Common myeloid progenitor, CD34-positive (primary cell): ENCODE data around the gene CLRN2.
A peak's percentile ranks its signal among the peaks of the same experiment; 100 is the strongest.

ENCODE experiments used
- CTCF ChIA-PET: fragments of 350-600 bp; sonication (Branson Sonifier 250); formaldehyde crosslinking; loops from one replicate; lab custom pipeline; 2021; ENCODE audit warnings: antibody characterized with exemption; lab: Charles Lee
- POLR2A ChIA-PET: fragments of 350-600 bp; sonication (Branson Sonifier 250); formaldehyde crosslinking; loops from one replicate; lab custom pipeline; 2021; ENCODE audit warnings: antibody characterized with exemption; lab: Charles Lee
- DNase-seq, 3 donors: peaks; one replicate each; pipeline versions ENCODE4 v3.0.0 to v3.0.0-alpha.2; 2013
- H3K27ac ChIP-seq, 2 experiments: 1 replicate in 1 of 2; 2 replicates in 1 of 2; pipeline ENCODE4 v1.7.0; 2013; ENCODE audit warnings: inconsistent platforms in 2 of 2, low read length in 2 of 2, mild to moderate bottlenecking in 2 of 2, low read depth in 1 of 2, moderate library complexity in 1 of 2; ENCODE audit not compliant: severe bottlenecking in 2 of 2, insufficient read depth in 1 of 2, poor library complexity in 1 of 2
- H3K27me3 ChIP-seq, 5 experiments: replicated peaks in 2 of 5; 1 replicate in 3 of 5; 2 replicates in 2 of 5; pipeline versions ENCODE4 v1.6.1 to v1.7.0; 2013; ENCODE audit warnings: low read length in 4 of 5, mild to moderate bottlenecking in 2 of 5, moderate library complexity in 2 of 5, inconsistent platforms in 1 of 5; ENCODE audit not compliant: insufficient read depth in 5 of 5, control insufficient read depth in 4 of 5
- H3K36me3 ChIP-seq, 4 experiments: 1 replicate in 2 of 4; 2 replicates in 2 of 4; pipeline versions ENCODE4 v1.6.1 to v1.7.0; 2013; ENCODE audit warnings: low read length in 3 of 4, control low read depth in 1 of 4, mild to moderate bottlenecking in 1 of 4; ENCODE audit not compliant: control insufficient read depth in 4 of 4, insufficient read depth in 4 of 4
- H3K4me1 ChIP-seq, 4 experiments: 1 replicate in 3 of 4; 2 replicates in 1 of 4; pipeline versions ENCODE4 v1.6.1 to v1.7.1; 2013; ENCODE audit warnings: low read length in 3 of 4, mild to moderate bottlenecking in 3 of 4, control low read depth in 1 of 4, inconsistent platforms in 1 of 4, moderate library complexity in 1 of 4; ENCODE audit not compliant: control insufficient read depth in 4 of 4, insufficient read depth in 4 of 4; ENCODE audit errors: control extremely low read depth in 1 of 4
- H3K4me3 ChIP-seq, 7 experiments: 1 replicate in 4 of 7; 2 replicates in 3 of 7; pipeline versions ENCODE4 v1.5.1 to v1.7.0; 2013; ENCODE audit warnings: mild to moderate bottlenecking in 7 of 7, low read length in 6 of 7, moderate library complexity in 6 of 7, inconsistent platforms in 2 of 7, low read depth in 2 of 7, control low read depth in 1 of 7; ENCODE audit not compliant: insufficient read depth in 4 of 7, control insufficient read depth in 1 of 7; ENCODE audit errors: extremely low read depth in 1 of 7
- H3K9me3 ChIP-seq, 5 experiments: 1 replicate in 4 of 5; 2 replicates in 1 of 5; pipeline versions ENCODE4 v1.6.1 to v1.7.1; 2013; ENCODE audit warnings: low read length in 4 of 5, mild to moderate bottlenecking in 2 of 5, inconsistent platforms in 1 of 5, low read depth in 1 of 5, moderate library complexity in 1 of 5; ENCODE audit not compliant: control insufficient read depth in 4 of 5, insufficient read depth in 2 of 5; ENCODE audit errors: control extremely low read depth in 1 of 5
- WGBS: methylation state at CpG from one replicate; pipeline ENCODE4 v1.1.5; 2013; ENCODE audit not compliant: insufficient coverage; 5-methylcytosine and 5-hydroxymethylcytosine counted together

The CLRN2 gene

GRCh38 chr4:17480210-17480927 lies 34.6 kb upstream of the CLRN2 start:
- Histone ChIP-seq H3K4me3 (no peak overlapping the region), H3K4me1 (peaks cover 4 to 21% (median 11%) of the 10 kb centered on the region in 4 experiments), H3K27ac (no peak overlapping the region), H3K27me3 (no peaks in the 10 kb centered on the region), H3K36me3 (peaks cover 9 to 47% (median 21%) of the 10 kb centered on the region in 4 experiments), H3K9me3 (peaks cover 0 to 16% (median 5%) of the 10 kb centered on the region in 5 experiments)
- POLR2A ChIA-PET = no interaction called here
- WGBS = 82% methylated on average over 5 of the region's 7 CpGs
- CTCF ChIA-PET = no interaction called here
- DNase-seq = no peak

- no peak overlapping the region for H3K4me3 ChIP-seq
- 94% methylated on average over 2 of the region's 2 CpGs for WGBS
- H3K27me3 ChIP-seq = no peaks in the 10 kb centered on the region
- POLR2A ChIA-PET = no interaction called here
- no peak for DNase-seq
- H3K9me3 ChIP-seq = peaks cover 0 to 16% (median 5%) of the 10 kb centered on the region in 5 experiments
- H3K27ac ChIP-seq = no peak overlapping the region
- H3K4me1 ChIP-seq = peaks cover 4 to 21% (median 11%) of the 10 kb centered on the region in 4 experiments
- CTCF ChIA-PET = no interaction called here
- H3K36me3 ChIP-seq = peaks cover 9 to 49% (median 21%) of the 10 kb centered on the region in 4 experiments
These were observed 34.0 kb upstream of the CLRN2 start for GRCh38 chr4:17480955-17481354.

GRCh38 chr4:17482716-17483115 lies 32.2 kb upstream of the CLRN2 start:
- Histone ChIP-seq H3K9me3 (peaks cover 0 to 16% (median 5%) of the 10 kb centered on the region in 5 experiments), H3K27ac (no peak overlapping the region), H3K4me1 (peaks cover 0 to 6% (median under 1%) of the 10 kb centered on the region in 4 experiments), H3K36me3 (peaks cover 11 to 65% (median 30%) of the 10 kb centered on the region in 4 experiments), H3K27me3 (no peaks in the 10 kb centered on the region), H3K4me3 (no peak overlapping the region)
- DNase-seq = no peak
- ChIA-PET CTCF (no interaction called here), POLR2A (no interaction called here)
- WGBS = 100% methylated on average over 2 of the region's 2 CpGs

GRCh38 chr4:17489123-17489522 lies 25.8 kb upstream of the CLRN2 start:
- ChIA-PET CTCF (no interaction called here), POLR2A (no interaction called here)
- Histone ChIP-seq H3K36me3 (peaks cover 14 to 71% (median 53%) of the 10 kb centered on the region in 4 experiments), H3K4me1 (peaks cover 0 to 12% (median 5%) of the 10 kb centered on the region in 4 experiments), H3K27me3 (no peaks in the 10 kb centered on the region), H3K9me3 (no peaks in the 10 kb centered on the region), H3K4me3 (no peak overlapping the region), H3K27ac (peak overlapping the region in 1 of 2 experiments; percentile 43)
- no peak for DNase-seq
- 96% methylated on average over 3 of the region's 5 CpGs for WGBS

GRCh38 chr4:17489721-17490120 lies 25.2 kb upstream of the CLRN2 start:
- CTCF ChIA-PET = no interaction called here
- WGBS = 98% methylated on average over 6 of the region's 8 CpGs
- H3K9me3 ChIP-seq = no peaks in the 10 kb centered on the region
- no peak overlapping the region for H3K4me3 ChIP-seq
- peaks cover 14 to 74% (median 50%) of the 10 kb centered on the region in 4 experiments for H3K36me3 ChIP-seq
- DNase-seq = no peak
- POLR2A ChIA-PET = no interaction called here
- peak overlapping the region in 1 of 2 experiments; percentile 43 for H3K27ac ChIP-seq
- no peaks in the 10 kb centered on the region for H3K27me3 ChIP-seq
- H3K4me1 ChIP-seq = peaks cover 0 to 16% (median 7%) of the 10 kb centered on the region in 4 experiments

GRCh38 chr4:17490575-17491059 lies 24.3 kb upstream of the CLRN2 start:
- no peaks in the 10 kb centered on the region for H3K9me3 ChIP-seq
- H3K36me3 ChIP-seq = peaks cover 14 to 83% (median 51%) of the 10 kb centered on the region in 4 experiments
- H3K27ac ChIP-seq = no peak overlapping the region
- ChIA-PET POLR2A (no interaction called here), CTCF (interaction anchor here (0.7 kb wide), 1 partner anchor 20 kb away, joined by 4 read pairs; no protein-coding TSS in a partner anchor)
- no peak overlapping the region for H3K4me3 ChIP-seq
- 99% methylated on average over 5 of the region's 6 CpGs for WGBS
- no peaks in the 10 kb centered on the region for H3K27me3 ChIP-seq
- H3K4me1 ChIP-seq = peaks cover 0 to 16% (median 7%) of the 10 kb centered on the region in 4 experiments
- DNase-seq = no peak

GRCh38 chr4:17491196-17491595 lies 23.8 kb upstream of the CLRN2 start:
- Histone ChIP-seq H3K36me3 (peaks cover 14 to 83% (median 49%) of the 10 kb centered on the region in 4 experiments), H3K27me3 (no peaks in the 10 kb centered on the region), H3K27ac (no peak overlapping the region), H3K4me3 (no peak overlapping the region), H3K4me1 (peaks cover 0 to 16% (median 7%) of the 10 kb centered on the region in 4 experiments), H3K9me3 (no peaks in the 10 kb centered on the region)
- POLR2A ChIA-PET = no interaction called here
- DNase-seq = no peak
- 83% methylated on average over 1 of the region's 3 CpGs for WGBS
- CTCF ChIA-PET = no interaction called here
